Bone marrow (tissue), 2 donors: ENCODE measurements around the gene CDH11.

Experiments
- DNase-seq, 2 donors: peaks; one replicate each; lab custom pipeline; 2025; lab: John Stamatoyannopoulos, UW

CDH11 gene, protein sequence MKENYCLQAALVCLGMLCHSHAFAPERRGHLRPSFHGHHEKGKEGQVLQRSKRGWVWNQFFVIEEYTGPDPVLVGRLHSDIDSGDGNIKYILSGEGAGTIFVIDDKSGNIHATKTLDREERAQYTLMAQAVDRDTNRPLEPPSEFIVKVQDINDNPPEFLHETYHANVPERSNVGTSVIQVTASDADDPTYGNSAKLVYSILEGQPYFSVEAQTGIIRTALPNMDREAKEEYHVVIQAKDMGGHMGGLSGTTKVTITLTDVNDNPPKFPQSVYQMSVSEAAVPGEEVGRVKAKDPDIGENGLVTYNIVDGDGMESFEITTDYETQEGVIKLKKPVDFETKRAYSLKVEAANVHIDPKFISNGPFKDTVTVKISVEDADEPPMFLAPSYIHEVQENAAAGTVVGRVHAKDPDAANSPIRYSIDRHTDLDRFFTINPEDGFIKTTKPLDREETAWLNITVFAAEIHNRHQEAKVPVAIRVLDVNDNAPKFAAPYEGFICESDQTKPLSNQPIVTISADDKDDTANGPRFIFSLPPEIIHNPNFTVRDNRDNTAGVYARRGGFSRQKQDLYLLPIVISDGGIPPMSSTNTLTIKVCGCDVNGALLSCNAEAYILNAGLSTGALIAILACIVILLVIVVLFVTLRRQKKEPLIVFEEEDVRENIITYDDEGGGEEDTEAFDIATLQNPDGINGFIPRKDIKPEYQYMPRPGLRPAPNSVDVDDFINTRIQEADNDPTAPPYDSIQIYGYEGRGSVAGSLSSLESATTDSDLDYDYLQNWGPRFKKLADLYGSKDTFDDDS

DNA sequence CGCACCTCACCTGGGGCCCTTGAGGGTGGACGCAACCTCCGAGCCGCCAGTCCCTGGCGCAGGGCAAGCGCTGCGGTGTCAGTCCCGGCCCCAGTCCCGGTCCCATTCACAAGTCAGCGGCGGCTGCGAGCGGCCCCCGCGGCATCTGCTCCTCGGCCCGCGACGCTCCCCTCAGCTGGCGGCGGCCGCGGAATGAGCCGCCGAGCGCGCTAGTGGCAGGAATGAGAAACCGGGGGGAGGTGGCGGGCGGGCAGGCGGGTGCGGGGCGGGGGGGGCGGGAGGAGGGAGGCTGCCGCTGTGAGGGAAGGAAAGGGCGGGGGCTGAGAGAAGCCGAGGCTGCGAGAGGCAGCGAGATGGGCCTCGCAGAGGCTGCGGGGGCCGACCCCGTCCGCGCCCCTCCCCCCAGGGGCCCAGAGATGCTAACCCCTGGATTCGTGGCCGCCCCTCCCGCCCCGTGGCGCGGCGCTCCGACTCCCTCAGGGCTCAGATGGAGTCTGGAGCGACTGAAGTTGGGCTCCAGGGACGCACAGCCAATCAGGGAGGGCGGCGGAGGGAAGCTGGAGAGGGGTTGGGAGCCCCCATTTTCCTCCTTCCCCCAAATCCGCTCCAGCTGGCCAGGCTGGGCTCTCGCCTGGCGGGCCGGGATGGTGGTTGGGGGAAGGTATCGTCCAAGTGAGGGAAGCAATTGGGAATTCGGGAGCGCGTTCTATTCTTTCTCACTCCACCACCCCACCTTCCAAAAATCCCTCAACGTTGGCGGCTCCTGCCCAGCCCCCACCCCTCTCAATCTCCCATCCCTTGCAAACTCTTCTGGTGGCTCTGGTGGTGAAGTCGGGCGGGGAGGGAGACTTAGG is at the start of gene CDH11:
Gene CDH11 (minus strand): TSS at position 194 of the 854 bp plus-strand sequence. CDS start 117,194 bp downstream, outside the sequence.
- DNase-seq: no peak

DNA sequence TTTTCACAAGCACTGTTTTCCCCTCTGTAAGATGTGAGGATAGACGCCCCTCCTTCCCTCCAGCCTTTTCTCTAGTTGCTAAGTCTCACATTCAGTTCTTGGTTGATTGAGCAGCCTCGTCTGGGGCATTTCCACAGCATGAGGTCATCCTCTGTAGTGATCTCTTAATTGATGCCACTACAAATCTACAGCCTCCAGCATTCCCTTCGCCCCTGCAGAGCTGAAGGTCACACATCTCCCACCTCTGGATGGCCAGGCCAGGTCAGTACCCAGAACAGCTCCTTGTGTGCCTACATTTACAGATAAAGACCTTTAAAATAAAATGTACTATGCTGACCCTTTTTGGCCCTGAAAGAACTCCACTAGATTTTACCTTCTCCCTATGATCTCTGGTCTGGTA is 32.5 kb upstream of the CDH11 start:
- DNase-seq: no peak

DNA sequence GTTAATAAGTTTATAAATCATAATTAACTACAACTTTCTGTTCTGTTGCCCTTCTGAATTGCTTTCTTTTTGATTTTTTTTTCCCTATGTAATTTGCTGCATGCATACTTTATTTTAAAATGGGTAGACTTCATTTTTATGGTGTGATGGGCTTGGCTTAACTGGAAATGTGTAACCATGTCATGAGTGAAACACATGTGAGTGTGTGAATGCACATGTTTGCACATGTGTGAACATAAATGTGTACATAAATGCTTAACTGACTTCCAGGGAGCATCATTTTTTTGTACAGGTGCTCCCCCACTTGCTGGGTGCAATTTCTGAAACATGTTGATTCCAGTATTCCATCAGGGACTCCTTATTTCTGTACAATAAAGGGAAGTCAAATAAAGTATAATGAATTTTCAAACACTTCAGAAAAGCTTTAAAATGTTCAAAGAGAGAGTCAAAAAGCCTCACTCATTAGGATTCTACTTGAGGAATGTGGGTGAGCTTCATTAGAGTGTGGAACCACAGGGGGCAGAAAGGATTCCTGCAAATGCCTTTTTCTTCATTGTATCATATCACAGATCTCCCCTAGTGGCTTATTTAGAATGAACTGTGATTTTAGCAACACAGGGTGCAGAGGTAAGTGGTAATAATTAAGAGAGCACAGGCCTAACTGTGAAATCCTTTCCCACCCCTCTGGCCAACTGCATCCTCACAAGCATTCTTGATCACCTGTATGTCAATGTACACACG is 31.7 kb upstream of the CDH11 start:
- no peak for DNase-seq

DNA sequence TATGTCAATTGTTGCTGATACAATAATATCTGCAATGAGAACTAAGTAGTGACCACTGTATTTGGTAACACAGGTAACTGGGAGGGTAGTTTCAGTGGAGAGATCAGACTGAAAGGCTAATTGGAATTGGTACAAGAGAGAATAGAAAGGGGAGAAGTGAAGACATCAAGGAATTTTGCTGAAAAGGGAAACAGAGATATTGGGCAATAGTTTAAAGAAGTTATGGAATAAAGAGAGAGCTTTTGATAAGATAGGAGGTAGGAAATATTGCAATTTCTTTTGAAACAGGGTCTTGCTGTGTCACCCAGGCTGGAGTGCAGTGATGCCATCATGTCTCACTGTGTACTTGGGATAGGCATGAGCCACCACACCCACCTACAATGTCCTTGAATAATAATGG is 26.9 kb upstream of the CDH11 start:
- DNase-seq: no peak

DNA sequence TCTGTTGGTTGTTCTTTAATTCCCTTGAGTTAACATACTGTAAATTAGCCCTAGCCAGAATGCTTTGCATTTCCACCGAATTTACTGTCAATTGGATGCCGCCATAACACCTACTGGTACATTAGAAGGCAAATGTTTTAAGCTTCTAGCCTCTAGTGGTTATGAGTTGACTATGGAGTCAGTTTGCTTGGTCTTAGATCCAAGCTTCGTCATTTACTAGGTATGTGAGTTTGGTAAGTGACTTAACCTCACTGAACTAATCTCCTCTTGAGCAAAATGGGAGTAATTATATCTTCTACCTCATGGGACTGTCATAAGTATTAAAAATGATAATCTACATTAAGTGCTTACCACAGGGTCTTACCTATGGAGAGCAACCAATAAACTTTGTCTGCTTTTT is 20.4 kb upstream of the CDH11 start:
- no peak for DNase-seq

DNA sequence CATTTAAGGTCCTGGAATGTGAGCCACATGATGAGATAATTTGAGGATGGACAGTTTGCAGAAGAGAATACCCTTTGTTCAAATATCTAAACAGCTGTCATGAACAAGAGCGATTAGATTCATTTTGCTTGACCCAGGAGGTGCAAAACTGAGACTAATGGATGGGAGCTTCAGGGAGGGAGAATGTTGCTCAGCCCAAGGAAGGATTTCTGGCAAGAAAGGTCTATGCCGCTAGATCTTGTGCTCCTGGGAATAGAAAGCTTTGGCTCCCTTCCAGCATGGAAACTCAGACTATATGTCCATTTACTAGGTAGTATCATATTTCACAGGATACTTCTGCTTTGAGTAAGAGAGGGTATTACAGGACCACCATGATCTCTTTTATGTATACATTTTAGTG is 14.8 kb upstream of the CDH11 start:
- DNase-seq: no peak

DNA sequence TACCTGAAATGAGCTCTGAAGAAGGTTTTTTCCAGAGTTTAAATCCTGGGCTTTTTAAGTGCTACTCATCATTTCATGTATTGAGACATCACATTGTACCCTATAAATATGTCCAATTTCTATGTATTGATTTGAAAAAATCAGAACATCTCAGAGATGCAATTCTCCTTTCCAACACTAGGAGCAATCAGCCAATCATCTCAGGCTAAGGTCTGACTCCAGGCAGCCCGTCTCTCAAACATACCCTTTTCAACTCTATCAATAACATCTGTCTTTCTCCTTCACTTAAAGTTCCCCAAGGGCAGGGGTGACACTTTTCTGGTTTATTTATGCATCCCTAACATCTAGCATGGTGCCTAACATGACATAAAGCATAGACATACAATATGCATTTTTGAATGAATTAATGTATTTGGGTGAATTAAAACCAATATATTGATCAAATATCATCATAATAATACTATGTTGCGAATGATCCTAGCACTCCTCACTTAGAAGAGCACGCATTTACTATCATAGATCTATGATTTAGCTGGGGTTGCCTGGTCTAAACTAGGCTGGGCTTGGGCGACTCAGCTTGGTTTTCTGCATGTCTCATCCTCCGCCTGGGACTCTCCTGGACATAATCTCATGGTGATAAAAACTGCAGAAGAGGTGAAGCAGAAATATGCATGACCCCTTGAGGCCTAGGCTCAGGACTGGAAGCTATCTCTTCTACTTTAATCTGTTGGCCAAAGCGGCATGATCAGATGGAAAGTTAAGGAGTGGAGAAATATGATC is 5.2 kb upstream of the CDH11 start:
- no peak for DNase-seq

DNA sequence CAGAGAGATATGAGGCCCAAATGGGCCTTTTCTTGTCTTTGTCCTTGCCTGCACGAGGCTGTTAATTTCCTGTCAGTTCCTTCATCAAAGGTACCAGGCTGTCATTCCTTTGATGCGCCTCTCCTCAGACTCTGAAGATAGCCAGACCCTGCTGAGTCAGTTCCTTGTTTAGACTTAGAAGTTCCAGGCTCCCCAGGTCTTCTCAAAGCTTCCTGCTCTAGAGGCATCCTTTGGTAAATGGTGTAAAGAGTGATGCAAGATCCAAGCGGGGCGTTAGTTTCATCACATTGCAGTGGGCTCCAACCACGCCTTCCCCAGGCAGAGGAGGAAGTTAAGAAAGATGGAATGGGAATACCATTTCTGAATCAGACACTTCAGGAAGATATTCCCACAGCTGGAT is 4.0 kb upstream of the CDH11 start:
- no peak for DNase-seq

DNA sequence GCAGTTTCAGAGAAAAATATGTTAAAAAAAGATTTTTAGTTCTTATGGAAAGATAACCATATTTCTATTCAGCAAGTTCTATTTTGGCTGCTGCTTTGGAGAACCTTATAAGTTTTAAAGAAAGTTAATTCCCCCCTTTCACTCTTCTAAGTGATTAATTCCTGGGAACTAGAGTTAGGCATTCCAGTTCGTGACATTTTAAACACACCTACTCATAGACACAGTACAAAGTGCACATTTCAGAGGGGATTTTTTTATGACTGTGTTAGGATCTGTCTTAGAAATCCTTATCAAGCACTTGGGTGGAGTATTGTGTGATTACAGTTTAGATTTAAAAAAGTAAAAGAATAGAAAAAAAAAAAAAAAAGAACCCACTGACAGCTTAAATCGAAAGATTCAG is 3.5 kb upstream of the CDH11 start:
- DNase-seq: no peak

DNA sequence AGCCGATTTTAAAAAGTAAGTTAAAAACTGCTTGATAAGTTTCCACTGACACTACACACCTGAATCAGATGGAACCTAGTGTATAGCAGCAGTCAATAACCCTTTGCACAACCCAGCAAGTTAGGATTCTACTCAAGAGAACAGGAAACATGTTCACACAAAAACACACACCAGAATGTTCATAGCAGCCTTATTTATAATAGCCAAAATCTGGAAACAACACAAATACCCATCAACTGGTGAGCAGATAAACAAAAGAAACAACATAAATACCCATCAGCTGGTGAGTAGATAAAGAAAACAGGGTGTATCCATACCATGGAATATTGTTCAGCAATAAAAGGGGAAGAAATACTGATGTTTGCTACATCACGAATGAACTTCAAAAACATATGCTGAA is 2.7 kb upstream of the CDH11 start:
- no peak for DNase-seq

DNA sequence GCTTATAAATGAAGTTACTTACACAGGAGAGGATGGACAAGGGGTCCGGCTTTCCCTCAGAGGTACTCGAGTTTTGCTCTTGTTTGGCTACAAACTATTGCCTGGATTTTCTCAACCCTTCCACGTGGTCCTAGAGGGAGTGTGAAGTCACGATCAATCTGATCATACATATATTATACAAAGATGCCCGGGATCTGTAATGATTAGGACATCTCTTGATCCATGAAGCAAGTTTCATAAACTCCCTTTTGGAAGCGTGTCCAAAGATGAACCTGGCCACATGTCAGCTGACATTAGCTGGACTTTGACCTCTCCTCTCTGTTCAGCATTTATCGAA is 2.3 kb upstream of the CDH11 start:
- no peak for DNase-seq

DNA sequence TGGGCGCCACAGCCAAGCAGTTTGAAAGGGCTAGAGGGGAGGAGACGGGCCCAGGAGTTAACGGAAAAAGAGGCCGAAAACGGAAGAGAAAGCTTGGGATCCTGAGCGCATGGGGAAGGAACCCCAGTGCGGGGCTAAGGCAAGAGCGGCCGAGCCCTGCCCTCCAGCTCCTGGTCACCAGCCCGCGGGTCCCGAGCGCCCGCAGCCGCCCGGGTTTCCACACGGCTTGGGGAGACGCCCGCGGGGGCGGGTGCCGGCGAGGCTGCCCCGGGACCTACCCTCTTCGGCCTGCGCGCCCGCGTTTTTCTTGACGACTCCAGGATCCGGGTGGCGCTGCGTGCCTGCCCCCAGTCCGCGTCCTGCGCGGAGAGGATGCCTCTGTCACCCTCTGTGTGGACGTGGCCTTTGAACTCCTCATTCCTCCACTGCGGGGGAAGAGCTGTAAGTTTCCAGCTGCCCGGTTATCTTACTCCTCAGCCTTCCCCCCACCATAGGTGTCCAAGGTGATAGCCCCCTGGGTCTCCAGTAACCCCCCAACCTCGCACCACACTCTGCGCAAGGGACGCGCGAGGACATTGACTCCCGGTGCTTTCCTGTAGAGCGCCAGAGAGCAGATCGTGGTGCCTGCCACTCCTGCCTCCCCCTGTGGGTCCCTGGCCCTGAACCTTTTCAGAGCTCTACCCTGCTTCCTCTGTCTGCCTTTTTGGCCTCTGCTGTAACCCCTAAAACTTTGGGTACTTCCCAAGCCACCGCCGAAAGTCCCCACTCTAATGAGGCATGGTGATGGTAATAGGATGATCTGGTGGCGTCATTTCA is 1.7 kb upstream of the CDH11 start:
- no peak for DNase-seq

DNA sequence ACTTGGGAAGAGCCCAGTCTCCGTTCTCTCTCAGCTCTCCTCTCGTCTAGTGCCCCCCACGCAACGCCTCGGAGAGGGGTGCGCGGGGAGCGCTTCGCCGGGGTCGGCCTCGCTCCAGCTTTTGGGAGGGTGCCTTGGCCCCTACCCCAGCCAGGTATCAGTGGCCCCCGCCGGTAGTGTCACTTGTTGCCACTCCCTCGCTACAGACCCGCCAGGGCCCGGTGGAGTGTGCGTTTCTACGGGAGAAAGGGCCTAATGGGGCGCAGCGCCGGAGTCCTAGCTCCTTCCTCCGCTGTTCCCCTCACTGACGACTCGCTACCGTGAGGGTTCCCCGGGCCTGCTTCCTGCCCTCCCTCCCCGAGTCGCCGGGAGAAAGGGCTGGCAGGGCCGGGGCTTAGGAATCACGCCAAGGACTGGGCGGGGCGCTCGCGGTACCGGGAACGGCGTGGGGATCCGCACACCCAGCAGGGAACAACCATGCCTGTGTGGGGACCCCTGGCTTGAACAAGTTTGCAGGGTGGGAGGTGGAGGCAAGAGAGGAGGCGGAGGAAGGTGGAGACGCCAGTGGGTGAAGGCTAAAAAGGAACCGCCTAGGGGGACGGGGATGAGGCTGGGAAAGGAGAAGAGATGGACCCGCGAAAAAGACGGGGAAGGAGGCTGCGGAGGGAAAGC is 997 bp upstream of the CDH11 start:
- no peak for DNase-seq

DNA sequence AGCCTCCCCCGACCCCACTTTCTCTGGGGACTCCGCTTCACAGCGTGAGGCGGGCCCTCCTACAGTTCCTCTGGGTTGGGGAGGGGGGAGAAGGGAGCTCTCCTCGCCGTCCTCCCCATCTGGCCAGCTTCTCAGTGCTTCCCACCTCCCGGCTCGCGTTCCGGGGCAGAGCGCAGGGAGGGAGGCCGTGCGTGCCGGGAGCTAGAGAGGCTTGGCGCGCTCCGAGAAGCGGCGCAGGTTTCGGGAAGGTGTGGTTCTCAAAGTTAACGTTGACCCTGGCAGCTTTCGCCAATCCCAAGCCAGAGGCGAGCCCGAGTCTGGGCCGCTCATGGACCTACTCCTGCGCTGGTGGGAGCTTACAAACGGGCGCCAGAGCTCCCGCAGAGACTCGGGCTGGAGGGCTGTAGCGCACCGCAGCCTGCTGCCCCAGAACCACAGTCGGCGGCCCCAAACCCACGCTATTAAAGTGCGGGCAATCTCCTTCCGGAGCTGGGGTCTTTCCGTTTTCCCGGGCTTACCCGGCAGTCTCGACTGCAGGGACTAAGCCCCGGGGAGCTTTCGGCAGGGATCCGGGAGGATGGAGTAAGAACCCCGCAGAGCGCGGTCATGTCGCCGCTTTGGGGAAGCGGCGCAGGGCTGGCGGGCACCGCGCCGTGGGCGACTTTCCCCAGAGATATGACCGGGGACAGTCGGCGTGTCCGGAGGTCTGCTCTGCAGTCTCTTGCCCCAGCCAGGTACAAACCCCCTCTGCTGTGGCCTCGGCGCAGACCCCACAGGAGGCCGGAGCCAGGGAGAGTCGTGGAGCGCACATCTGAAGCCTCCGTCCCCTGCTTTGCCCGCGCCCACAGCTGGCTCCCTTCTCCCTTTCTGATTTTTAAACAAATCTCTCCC is 787 bp downstream of the CDH11 start:
- DNase-seq: no peak

DNA sequence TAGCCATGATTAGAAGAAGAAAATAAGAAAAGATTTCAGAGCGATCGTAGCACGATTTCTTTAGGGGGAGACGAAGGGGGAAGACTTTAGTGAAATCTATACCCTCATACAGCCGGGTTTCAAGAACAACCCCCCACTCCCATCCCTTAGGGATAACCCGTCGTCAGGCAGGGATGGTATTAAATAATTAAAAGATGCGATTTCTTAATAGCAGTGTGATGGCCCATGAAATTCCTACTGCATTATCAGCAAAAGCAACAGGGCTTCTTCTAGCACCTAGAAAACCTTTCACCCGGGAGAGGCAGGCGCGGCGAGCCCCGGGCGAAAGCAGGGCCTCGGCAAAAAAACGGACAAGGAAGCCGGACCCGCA is 1.4 kb downstream of the CDH11 start:
- no peak for DNase-seq

DNA sequence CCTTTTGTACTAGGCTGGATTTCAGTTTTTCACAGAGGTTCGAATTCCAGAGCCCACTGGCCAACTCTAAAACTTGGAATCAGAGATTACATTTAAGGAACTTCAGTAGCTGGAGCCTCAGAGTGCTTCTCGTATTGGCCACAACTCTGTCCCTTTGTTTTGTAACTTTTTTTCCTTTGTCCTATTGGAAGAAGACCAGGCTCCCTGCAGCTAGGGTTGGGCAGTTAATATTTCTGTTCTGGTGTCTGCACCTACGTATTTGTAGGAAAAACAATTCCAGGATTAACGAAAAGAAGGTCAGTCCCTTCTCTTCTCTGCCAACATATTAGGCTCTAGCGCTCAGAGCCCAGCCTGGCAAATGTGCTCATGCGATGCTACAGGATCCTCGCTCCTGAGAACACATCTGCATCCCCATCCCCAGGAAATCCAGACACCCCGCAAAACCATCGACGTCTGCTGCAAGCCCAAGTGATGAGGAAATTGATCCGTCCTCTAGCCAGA is 1.9 kb downstream of the CDH11 start:
- no peak for DNase-seq

DNA sequence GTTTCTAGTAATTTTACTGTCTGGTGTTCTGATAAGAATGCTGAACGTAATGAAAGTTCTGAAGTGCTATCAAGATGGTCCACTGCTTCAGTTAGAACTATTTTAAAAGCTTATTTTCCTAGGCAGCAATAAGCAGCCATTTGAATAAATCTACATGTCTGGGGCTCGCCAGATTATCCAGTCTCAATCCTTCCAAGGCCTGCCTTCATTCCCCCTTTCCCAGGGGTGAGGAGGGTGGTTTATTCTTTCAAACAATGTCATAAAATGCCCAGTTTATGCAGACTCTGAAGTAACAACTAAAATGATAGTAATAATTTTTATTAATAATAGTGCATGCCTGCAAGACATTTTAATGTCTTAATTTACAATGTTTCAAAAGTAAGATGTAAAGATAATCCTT is 2.4 kb downstream of the CDH11 start:
- DNase-seq: no peak

DNA sequence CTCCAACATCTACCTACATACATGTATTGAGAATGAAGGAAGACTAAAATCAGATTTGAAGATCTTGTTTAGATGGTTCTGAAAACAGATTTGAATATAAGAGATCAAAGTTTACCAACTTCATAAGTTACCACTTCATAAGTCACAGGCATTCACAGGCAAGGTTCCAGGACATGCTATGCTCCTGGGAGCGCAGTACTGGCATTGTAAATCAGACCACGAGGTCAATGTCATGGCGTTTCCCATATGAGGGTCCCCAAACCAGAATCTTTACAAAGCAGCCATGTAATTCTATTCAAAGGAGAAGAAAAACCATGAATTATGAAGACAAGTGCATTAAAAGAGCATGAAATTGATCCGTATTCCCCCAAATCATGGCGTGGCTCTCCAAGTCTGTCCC is 3.0 kb downstream of the CDH11 start:
- no peak for DNase-seq
